Astrocyte (in vitro differentiated cells and primary cell): ENCODE data around the gene EBF4. TPM values are rescaled to one million over a fixed set of nuclear protein-coding genes. Genes with fewer than 3 reads are reported as not detected.

Source experiments
- DNase-seq: peaks from one replicate; pipeline ENCODE4 v3.0.0-alpha.2; 2010; ENCODE audit warnings: low read depth
- FAIRE-seq: peaks from 2 replicates; lab custom pipeline; 2011; peaks lifted over from hg19 to GRCh38; lab: Jason Lieb, UNC
- H2AFZ ChIP-seq: 2 replicates; pipeline ENCODE4 v1.6.0; 2012; ENCODE audit warnings: low read depth, low read length, inconsistent platforms
- H3K27ac ChIP-seq: 2 replicates; pipeline ENCODE4 v1.5.1; 2011; ENCODE audit warnings: low read depth, low read length, inconsistent platforms
- H3K27me3 ChIP-seq: 2 replicates; pipeline ENCODE4 v1.6.0; 2011; ENCODE audit warnings: low read length, inconsistent platforms; ENCODE audit not compliant: insufficient read depth
- H3K36me3 ChIP-seq: 2 replicates; pipeline ENCODE4 v1.5.1; 2011; ENCODE audit warnings: low read length, inconsistent platforms; ENCODE audit not compliant: insufficient read depth
- H3K4me1 ChIP-seq: 2 replicates; pipeline ENCODE4 v1.5.1; 2011; ENCODE audit warnings: low read length, inconsistent platforms; ENCODE audit not compliant: insufficient read depth
- H3K4me2 ChIP-seq: 2 replicates; pipeline ENCODE4 v1.6.0; 2012; ENCODE audit warnings: low read length, inconsistent platforms
- H3K4me3 ChIP-seq: 2 replicates; pipeline ENCODE4 v1.5.1; 2011; ENCODE audit warnings: low read depth, mild to moderate bottlenecking, low read length, inconsistent platforms; ENCODE audit not compliant: insufficient read depth
- H3K79me2 ChIP-seq: 2 replicates; pipeline ENCODE4 v1.6.0; 2012; ENCODE audit warnings: mild to moderate bottlenecking, low read length, inconsistent platforms; ENCODE audit not compliant: insufficient read depth
- H3K9ac ChIP-seq: 2 replicates; pipeline ENCODE4 v1.6.0; 2012; ENCODE audit warnings: mild to moderate bottlenecking, low read length, inconsistent platforms
- H3K9me3 ChIP-seq: 2 replicates; pipeline ENCODE4 v1.5.1; 2012; ENCODE audit warnings: low read depth, mild to moderate bottlenecking, low read length, inconsistent platforms; ENCODE audit not compliant: insufficient read depth
- H4K20me1 ChIP-seq: 2 replicates; pipeline ENCODE4 v1.6.0; 2012; ENCODE audit warnings: low read length, inconsistent platforms; ENCODE audit not compliant: insufficient read depth
- H3K27ac Mint-ChIP-seq: one replicate; pipeline ENCODE4 v1.8.0; 2021; ENCODE audit warnings: mild to moderate bottlenecking, mixed read lengths; ENCODE audit not compliant: unreplicated experiment
- H3K27me3 Mint-ChIP-seq: one replicate; pipeline ENCODE4 v1.8.0; 2021; ENCODE audit warnings: low read depth, mixed read lengths; ENCODE audit not compliant: unreplicated experiment
- H3K36me3 Mint-ChIP-seq: one replicate; pipeline ENCODE4 v1.8.0; 2021; ENCODE audit warnings: low read depth, mixed read lengths; ENCODE audit not compliant: unreplicated experiment
- H3K4me1 Mint-ChIP-seq: one replicate; pipeline ENCODE4 v1.8.0; 2021; ENCODE audit warnings: low read depth, mixed read lengths; ENCODE audit not compliant: unreplicated experiment
- H3K4me3 Mint-ChIP-seq: one replicate; pipeline ENCODE4 v1.8.0; 2021; ENCODE audit warnings: mild to moderate bottlenecking, moderate library complexity, mixed read lengths; ENCODE audit not compliant: unreplicated experiment
- H3K9me3 Mint-ChIP-seq: one replicate; pipeline ENCODE4 v1.8.0; 2021; ENCODE audit warnings: mild to moderate bottlenecking, mixed read lengths; ENCODE audit not compliant: unreplicated experiment
- EZH2 ChIP-seq: IDR thresholded peaks from 2 replicates; pipeline ENCODE4 v1.6.1; 2012; ENCODE audit warnings: mild to moderate bottlenecking, low read length, inconsistent platforms; ENCODE audit not compliant: insufficient read depth
- total RNA-seq: library from RNA; stranded (reverse); gene quantifications from 2 replicates; pipeline ENCODE4 v1.2.1, GENCODE V29; 2021
- TF ChIP-seq, protein P1 (sequence below): IDR thresholded peaks from 2 replicates; pipeline ENCODE4 v1.5.1; 2011; ENCODE audit warnings: low read depth, mild to moderate bottlenecking, inconsistent platforms, low read length, moderate library complexity; ENCODE audit not compliant: insufficient read depth

The EBF4 gene
- total RNA-seq, 1 donor from 2014 or later = 2.3 TPM

DNA sequence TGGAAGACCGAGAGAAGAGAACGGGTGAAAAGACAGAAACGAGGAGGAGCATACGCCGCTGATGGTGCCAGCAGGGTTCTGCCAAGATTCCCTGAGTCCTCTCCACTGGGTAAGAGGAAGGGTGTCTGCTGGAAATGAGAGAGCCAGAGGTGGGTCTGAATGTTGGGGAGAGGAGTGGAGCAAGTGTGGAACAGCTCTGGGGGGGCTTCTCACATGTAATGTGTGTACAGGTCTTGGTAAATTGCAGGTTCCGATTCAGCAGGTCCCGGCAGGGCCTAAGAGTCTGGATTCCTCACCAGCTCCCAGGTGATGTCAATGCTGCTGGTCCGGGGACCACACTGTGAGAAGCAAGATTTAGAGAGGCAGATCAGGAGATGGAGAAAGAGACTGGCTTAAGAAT is 1.5 kb upstream of the EBF4 start:
- H3K27me3 ChIP-seq = peaks cover 52% of the 10 kb centered on the region
- no peak overlapping the region for H3K27ac ChIP-seq
- H3K27me3 Mint-ChIP-seq = peaks cover 70% of the 10 kb centered on the region

DNA sequence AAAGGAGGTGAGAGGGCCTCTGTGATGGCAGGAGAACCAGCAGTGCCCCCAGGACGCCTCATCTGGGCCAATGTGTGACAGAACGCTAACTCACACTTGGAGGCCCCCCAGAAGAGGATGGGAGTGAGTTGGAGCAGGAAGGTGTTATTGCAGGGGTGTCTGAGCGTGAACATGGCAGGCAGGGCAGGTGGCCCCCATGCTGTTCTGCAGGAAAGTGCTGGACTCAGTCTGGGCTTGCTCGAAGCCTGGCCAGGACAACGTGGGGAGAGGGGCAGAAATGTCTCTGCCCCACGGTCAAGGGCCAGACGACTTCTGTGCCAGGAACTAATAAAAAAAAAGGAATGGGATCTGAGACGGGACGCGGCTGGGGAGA is 931 bp upstream of the EBF4 start:
- H4K20me1 ChIP-seq = peaks cover 12% of the 10 kb centered on the region
- H3K27ac ChIP-seq = no peak overlapping the region
- peak overlapping the region; percentile 83 for H3K4me2 ChIP-seq
- TF ChIP-seq, protein P1, sequence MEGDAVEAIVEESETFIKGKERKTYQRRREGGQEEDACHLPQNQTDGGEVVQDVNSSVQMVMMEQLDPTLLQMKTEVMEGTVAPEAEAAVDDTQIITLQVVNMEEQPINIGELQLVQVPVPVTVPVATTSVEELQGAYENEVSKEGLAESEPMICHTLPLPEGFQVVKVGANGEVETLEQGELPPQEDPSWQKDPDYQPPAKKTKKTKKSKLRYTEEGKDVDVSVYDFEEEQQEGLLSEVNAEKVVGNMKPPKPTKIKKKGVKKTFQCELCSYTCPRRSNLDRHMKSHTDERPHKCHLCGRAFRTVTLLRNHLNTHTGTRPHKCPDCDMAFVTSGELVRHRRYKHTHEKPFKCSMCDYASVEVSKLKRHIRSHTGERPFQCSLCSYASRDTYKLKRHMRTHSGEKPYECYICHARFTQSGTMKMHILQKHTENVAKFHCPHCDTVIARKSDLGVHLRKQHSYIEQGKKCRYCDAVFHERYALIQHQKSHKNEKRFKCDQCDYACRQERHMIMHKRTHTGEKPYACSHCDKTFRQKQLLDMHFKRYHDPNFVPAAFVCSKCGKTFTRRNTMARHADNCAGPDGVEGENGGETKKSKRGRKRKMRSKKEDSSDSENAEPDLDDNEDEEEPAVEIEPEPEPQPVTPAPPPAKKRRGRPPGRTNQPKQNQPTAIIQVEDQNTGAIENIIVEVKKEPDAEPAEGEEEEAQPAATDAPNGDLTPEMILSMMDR = no peak
- TF ChIP-seq EZH2 = no peak
- no peak for FAIRE-seq
- no peak for DNase-seq
- no peak overlapping the region for H3K4me3 ChIP-seq
- Mint-ChIP-seq H3K9me3 (peaks cover 11% of the 10 kb centered on the region), H3K4me3 (peak overlapping the region; percentile 93), H3K27ac (no peak overlapping the region), H3K27me3 (peaks cover 69% of the 10 kb centered on the region), H3K36me3 (peaks cover 3% of the 10 kb centered on the region), H3K4me1 (no peaks in the 10 kb centered on the region)
- peak overlapping the region; percentile 86 for H2AFZ ChIP-seq
- no peaks in the 10 kb centered on the region for H3K9me3 ChIP-seq
- peaks cover 49% of the 10 kb centered on the region for H3K27me3 ChIP-seq
- no peaks in the 10 kb centered on the region for H3K79me2 ChIP-seq
- no peaks in the 10 kb centered on the region for H3K4me1 ChIP-seq
- no peak overlapping the region for H3K9ac ChIP-seq
- H3K36me3 ChIP-seq = no peaks in the 10 kb centered on the region

More for the DNA sequence above, 1.5 kb upstream of the EBF4 start:
- Histone ChIP-seq H3K36me3 (no peaks in the 10 kb centered on the region), H3K9ac (no peak overlapping the region), H3K4me1 (no peaks in the 10 kb centered on the region), H3K79me2 (no peaks in the 10 kb centered on the region), H3K4me3 (no peak overlapping the region), H2AFZ (no peak overlapping the region), H4K20me1 (peaks cover 12% of the 10 kb centered on the region), H3K4me2 (no peak overlapping the region), H3K9me3 (no peaks in the 10 kb centered on the region)
- peak overlapping the region; percentile 93 for H3K4me3 Mint-ChIP-seq
- peaks cover 11% of the 10 kb centered on the region for H3K9me3 Mint-ChIP-seq
- no peak for DNase-seq
- TF ChIP-seq, protein P1 = no peak
- no peak for TF ChIP-seq EZH2
- no peak for FAIRE-seq
- H3K4me1 Mint-ChIP-seq = no peaks in the 10 kb centered on the region
- H3K36me3 Mint-ChIP-seq = peaks cover 3% of the 10 kb centered on the region
- peak overlapping the region; percentile 22 for H3K27ac Mint-ChIP-seq

DNA sequence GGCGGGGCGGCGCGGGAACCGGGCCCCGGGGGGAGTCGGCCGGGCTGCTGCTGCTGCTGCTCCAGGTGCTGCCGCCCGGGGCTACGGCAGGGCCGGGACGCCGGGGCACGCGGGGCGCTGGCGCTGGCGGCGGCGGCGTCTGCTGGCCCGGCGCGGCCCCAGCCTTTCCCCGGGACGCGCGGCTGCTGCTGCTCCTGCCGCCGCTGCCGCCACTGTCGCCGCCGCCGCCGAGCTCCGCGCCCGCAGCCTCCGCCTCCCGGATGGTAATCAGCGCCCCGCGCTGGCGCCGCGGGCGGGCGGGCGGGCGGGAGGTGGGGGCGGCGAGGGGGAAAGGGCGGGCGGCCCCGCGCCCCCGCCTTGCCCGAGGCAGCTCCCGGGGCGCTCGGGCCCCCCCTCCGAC is 306 bp downstream of the EBF4 start:
- H3K27me3 Mint-ChIP-seq = peaks cover 68% of the 10 kb centered on the region
- peaks cover 47% of the 10 kb centered on the region for H3K27me3 ChIP-seq
- H3K9ac ChIP-seq = no peak overlapping the region
- FAIRE-seq (no peak), DNase-seq (no peak)
- no peak for TF ChIP-seq EZH2
- H3K4me2 ChIP-seq = no peak overlapping the region
- no peaks in the 10 kb centered on the region for H3K36me3 ChIP-seq
- H4K20me1 ChIP-seq = peaks cover 12% of the 10 kb centered on the region
- H3K4me1 Mint-ChIP-seq = no peaks in the 10 kb centered on the region
- no peaks in the 10 kb centered on the region for H3K9me3 ChIP-seq
- no peak overlapping the region for H3K27ac ChIP-seq
- H3K36me3 Mint-ChIP-seq = peaks cover 3% of the 10 kb centered on the region
- no peak overlapping the region for H3K27ac Mint-ChIP-seq
- H3K4me3 ChIP-seq = no peak overlapping the region
- no peaks in the 10 kb centered on the region for H3K79me2 ChIP-seq
- no peak overlapping the region for H2AFZ ChIP-seq
- peaks cover 11% of the 10 kb centered on the region for H3K9me3 Mint-ChIP-seq
- no peak overlapping the region for H3K4me3 Mint-ChIP-seq
- no peaks in the 10 kb centered on the region for H3K4me1 ChIP-seq
